AG10803 (cell line): Measurements from ENCODE around the gene CDYL.
"Not testable (repeated sequence)": the region's sequence is repeated elsewhere in the genome, so short reads cannot be mapped to it uniquely, and the experiment has no call there.

ENCODE experiments used
- DNase-seq: peaks from one replicate; pipeline ENCODE4 v3.0.0; 2010; ENCODE audit warnings: low read depth
- H3K4me3 ChIP-seq: 2 replicates; pipeline ENCODE4 v1.5.1; 2011; ENCODE audit warnings: mild to moderate bottlenecking, low read length, control low read depth
- CTCF ChIP-seq: conservative IDR thresholded peaks from 2 replicates; pipeline ENCODE4 v1.5.1; 2011; ENCODE audit warnings: mild to moderate bottlenecking, low read length, control low read depth, inconsistent platforms

CDYL gene

DNA sequence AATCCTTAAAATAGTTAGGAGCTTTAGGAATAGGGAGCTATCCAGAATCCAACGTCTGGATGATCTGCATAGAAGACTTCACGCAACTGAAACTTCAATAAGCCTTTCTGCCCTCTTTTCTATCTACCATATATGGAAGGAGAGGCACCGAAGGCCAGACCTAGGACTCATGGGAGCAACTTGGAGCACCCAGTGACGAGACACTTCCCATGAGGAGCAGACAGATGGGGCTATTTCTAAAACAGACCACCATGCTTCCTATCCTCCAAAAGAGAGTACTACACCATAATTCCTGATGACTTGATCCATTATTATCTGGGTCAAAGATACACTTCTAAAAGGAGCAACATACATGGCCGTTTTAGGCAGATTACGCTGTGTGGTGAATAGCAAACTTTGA is 221.7 kb downstream of the CDYL start:
- DNase-seq: no peak
- TF ChIP-seq CTCF: no peak
- no peak overlapping the region for H3K4me3 ChIP-seq

DNA sequence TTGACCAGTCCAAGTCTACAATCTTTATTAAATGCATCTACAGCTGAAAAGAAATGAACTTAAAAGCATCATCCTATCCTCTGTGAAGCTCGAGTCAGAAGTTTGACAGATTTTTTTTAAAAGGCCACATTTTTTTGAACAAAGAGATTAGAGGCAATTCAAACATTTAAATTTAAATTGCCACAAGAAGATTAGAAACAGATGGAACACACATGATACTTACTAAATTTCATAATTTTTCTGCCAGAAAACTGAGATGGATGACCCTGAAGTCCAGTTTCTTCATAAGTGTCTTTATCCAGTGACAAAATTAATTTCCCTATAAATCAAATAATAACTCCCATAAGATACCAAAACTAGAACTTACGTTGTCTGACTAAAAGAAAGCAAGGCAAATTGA is 223.4 kb downstream of the CDYL start:
- TF ChIP-seq CTCF: no peak
- peak; percentile 12 for DNase-seq
- H3K4me3 ChIP-seq: no peak overlapping the region

- H3K4me3 ChIP-seq: peak within 1 kb of the TSS; percentile 98
- DNase-seq: peak; percentile 96
- peak; percentile 63 for TF ChIP-seq CTCF
Measured at GRCh38 chr6:5003604-5004372, 227.6 kb downstream of the CDYL start, which contains the start of gene RPP40. TSS of gene RPP40 (minus strand) at chr6:5004037. CDS start at chr6:5004002, 35 bp downstream.

DNA sequence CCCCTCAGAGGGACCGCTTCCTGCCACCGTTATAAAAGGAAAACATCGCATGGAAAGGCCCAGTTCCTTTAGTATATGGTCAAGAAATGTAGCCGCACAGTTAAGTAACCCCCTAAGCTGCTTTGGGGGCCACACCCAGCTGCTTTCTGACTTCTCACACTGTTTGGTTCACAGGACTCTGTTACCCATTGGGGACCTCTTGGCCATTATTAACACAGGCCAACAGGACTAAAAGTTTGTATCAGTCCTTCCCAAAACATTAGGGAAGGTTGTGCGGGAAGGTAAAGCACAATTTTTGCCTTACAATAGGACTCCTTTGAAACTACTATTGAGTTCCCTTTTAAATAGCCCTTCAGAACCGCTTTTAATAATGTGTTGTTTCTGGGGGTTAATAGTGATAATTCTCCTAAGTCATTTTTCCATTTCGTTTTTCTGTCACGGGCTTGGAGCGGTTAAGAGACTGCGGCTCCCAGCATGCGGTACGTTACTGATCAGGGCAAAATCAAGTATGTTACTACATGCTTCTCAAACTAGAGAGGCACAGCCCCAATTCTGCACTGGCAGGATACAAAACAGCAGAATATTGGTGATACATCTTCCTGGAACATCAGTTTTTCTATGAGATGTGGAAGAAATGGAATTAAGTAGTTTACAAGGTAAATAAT is 228.3 kb downstream of the CDYL start:
- no peak for DNase-seq
- TF ChIP-seq CTCF: no peak

DNA sequence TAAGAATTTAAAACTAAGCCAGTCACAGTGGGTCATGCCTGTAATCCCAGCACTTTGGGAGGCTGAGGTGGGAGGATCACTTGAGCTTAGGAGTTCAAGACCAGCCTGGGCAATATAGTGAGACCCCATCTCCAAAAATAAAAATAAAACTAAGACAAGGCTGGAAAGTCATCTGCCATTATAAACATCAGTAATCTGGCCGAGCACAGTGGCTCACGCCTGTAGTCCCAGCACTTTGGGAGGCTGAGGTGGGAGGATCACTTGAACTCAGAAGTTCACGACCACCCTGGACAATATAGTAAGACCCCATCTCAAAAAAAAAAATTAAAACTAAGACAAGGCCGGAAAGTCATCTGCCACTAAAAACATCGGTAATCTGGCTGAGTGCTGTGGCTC is 228.8 kb downstream of the CDYL start:
- H3K4me3 ChIP-seq, DNase-seq: not testable (repeated sequence)

More for the DNA sequence above, 228.3 kb downstream of the CDYL start:
- H3K4me3 ChIP-seq: peak overlapping the region; percentile 98
